Panc1 (cell line): ENCODE data around the gene SHISAL1. TPM values are rescaled to one million over a fixed set of nuclear protein-coding genes. Genes with fewer than 3 reads are reported as not detected.

Experiments
- ATAC-seq: fragments of 200-7000 bp; cut with Tn5 transposase; 2 replicates; pipeline ENCODE4 v1.9.1; 2020; ENCODE audit warnings: mild to moderate bottlenecking, moderate library complexity
- BruUV-seq: library from RNA; stranded (reverse); fragments of 400-500 nt; replicated peaks from 2 replicates; lab custom pipeline; 2021; lab: Mats Ljungman, UMichigan
- CTCF ChIA-PET: fragments of 300-600 bp; sonication (Branson Sonifier 250); formaldehyde crosslinking; loops from one replicate; lab custom pipeline; 2022; ENCODE audit warnings: antibody characterized with exemption; lab: Charles Lee
- POLR2A ChIA-PET: fragments of 300-600 bp; sonication (Branson Sonifier 250); formaldehyde crosslinking; loops from one replicate; lab custom pipeline; 2022; ENCODE audit warnings: antibody characterized with exemption; lab: Charles Lee
- DNase-seq: peaks from one replicate; pipeline ENCODE4 v3.0.0-alpha.2; 2010; ENCODE audit warnings: low read depth, low spot score
- H3K27ac ChIP-seq: 2 replicates; pipeline ENCODE4 v1.5.1; 2011; ENCODE audit warnings: mild to moderate bottlenecking, low read length, inconsistent platforms
- H3K27me3 ChIP-seq: fragments of 200-500 bp; sonication (Bioruptor generic); 2 replicates; pipeline ENCODE4 v1.6.0; 2014; ENCODE audit warnings: low read length, inconsistent platforms; ENCODE audit not compliant: control insufficient read depth, insufficient read depth
- H3K36me3 ChIP-seq: fragments of 200-500 bp; sonication (Bioruptor generic); 2 replicates; pipeline ENCODE4 v1.5.1; 2014; ENCODE audit warnings: inconsistent platforms, mild to moderate bottlenecking, low read length, moderate library complexity; ENCODE audit not compliant: control insufficient read depth, insufficient read depth
- H3K4me1 ChIP-seq: 2 replicates; pipeline ENCODE4 v1.5.1; 2011; ENCODE audit warnings: inconsistent platforms, mild to moderate bottlenecking, low read length, moderate library complexity; ENCODE audit not compliant: control insufficient read depth, insufficient read depth
- H3K4me3 ChIP-seq, 2 experiments: 2 replicates each; pipeline ENCODE4 v1.5.1; 2011 to 2012; ENCODE audit warnings: low read depth in 2 of 2, low read length in 2 of 2, mild to moderate bottlenecking in 2 of 2, inconsistent platforms in 1 of 2, moderate library complexity in 1 of 2
- H3K9me3 ChIP-seq: fragments of 200-500 bp; sonication (Bioruptor generic); 2 replicates; pipeline ENCODE4 v1.5.1; 2014; ENCODE audit warnings: low read depth, mild to moderate bottlenecking, inconsistent platforms, low read length, moderate library complexity; ENCODE audit not compliant: control insufficient read depth, insufficient read depth
- CTCF ChIP-seq: fragments of 450-650 bp; IDR thresholded peaks from 2 replicates; pipeline ENCODE4 v1.5.1; 2017; ENCODE audit warnings: mild to moderate bottlenecking
- POLR2AphosphoS5 ChIP-seq: IDR thresholded peaks from 2 replicates; pipeline ENCODE4 v1.6.1; 2012; ENCODE audit warnings: mild to moderate bottlenecking, low read depth, low read length, moderate library complexity
- REST ChIP-seq, 2 experiments: IDR thresholded peaks; 2 replicates each; pipeline ENCODE4 v1.6.1; 2011 to 2012; ENCODE audit warnings: low read depth in 2 of 2, control low read depth in 1 of 2, low read length in 1 of 2, mild to moderate bottlenecking in 1 of 2, moderate library complexity in 1 of 2; ENCODE audit not compliant: insufficient read depth in 1 of 2
- SIN3A ChIP-seq: IDR thresholded peaks from 2 replicates; pipeline ENCODE4 v1.6.1; 2012; ENCODE audit warnings: low read depth, mild to moderate bottlenecking, low read length, moderate library complexity, borderline replicate concordance; ENCODE audit not compliant: insufficient read depth
- TCF7L2 ChIP-seq: IDR thresholded peaks from 2 replicates; pipeline ENCODE4 v1.6.1; 2011; ENCODE audit warnings: mild to moderate bottlenecking, low read depth, low read length, inconsistent platforms
- in situ Hi-C: cut with HindIII; loops from 2 replicates; pipeline ENCODE4 v1.10.0; 2016; ENCODE audit warnings: low sequenced_read_pairs, low pct_unique_long_range_greater_than_20kb
- intact Hi-C: fragments of 100-400 bp; cut with micrococcal nuclease; formaldehyde crosslinking; loops from one replicate; pipeline ENCODE4 v1.10.0; 2022; ENCODE audit not compliant: unreplicated experiment
- total RNA-seq: library from RNA; stranded (reverse); gene quantifications from one replicate; pipeline ENCODE4 v1.2.1, GENCODE V29; 2021; ENCODE audit not compliant: unreplicated experiment

The SHISAL1 gene
- total RNA-seq, 1 experiment from 2014 or later: 1.2 TPM

GRCh38 chr22:44357966-44358465 is 45.3 kb upstream of the SHISAL1 start:
- DNase-seq (no peak), ATAC-seq (no peak)
- POLR2A ChIA-PET: interaction anchor here (0.5 kb wide), 1 partner anchor 390 kb away, joined by 9 read pairs; no protein-coding TSS in a partner anchor
- no TSS peak for BruUV-seq
- in situ Hi-C loops (no loop called here), intact Hi-C loops (no loop called here)
- TF ChIP-seq TCF7L2 (no peak), SIN3A (no peak), CTCF (no peak), POLR2AphosphoS5 (no peak), REST (IDR thresholded peaks at IDR 0.05; ENCODE audit: insufficient read depth in 1 of 2, low read depth in 2 of 2, low read length in 1 of 2) (no peak)
- H3K27me3 ChIP-seq: no peaks in the 10 kb centered on the region
- H3K36me3 ChIP-seq: no peaks in the 10 kb centered on the region
- H3K9me3 ChIP-seq: no peaks in the 10 kb centered on the region
- CTCF ChIA-PET: no interaction called here
- H3K27ac ChIP-seq: no peak overlapping the region
- no peak overlapping the region for H3K4me3 ChIP-seq
- peaks cover 8% of the 10 kb centered on the region; the same call in 1 of the 2 replicates for H3K4me1 ChIP-seq

GRCh38 chr22:44357296-44357965 is 44.7 kb upstream of the SHISAL1 start:
- in situ Hi-C loops: no loop called here
- no peak for DNase-seq

More at GRCh38 chr22:44357296-44357965, 44.7 kb upstream of the SHISAL1 start:
- ATAC-seq: no peak
- intact Hi-C loops: no loop called here
- ChIA-PET CTCF (no interaction called here), POLR2A (interaction anchor here (0.5 kb wide), 1 partner anchor 389 kb away, joined by 9 read pairs; no protein-coding TSS in a partner anchor)
- no peaks in the 10 kb centered on the region for H3K27me3 ChIP-seq
- TF ChIP-seq SIN3A: no peak
- no peak for TF ChIP-seq POLR2AphosphoS5
- TF ChIP-seq REST (IDR thresholded peaks at IDR 0.05; ENCODE audit: insufficient read depth in 1 of 2, low read depth in 2 of 2, low read length in 1 of 2): no peak
- TF ChIP-seq TCF7L2: no peak
- no peak for TF ChIP-seq CTCF
- peaks cover 3% of the 10 kb centered on the region; the same call in 1 of the 2 replicates for H3K4me1 ChIP-seq
- no TSS peak for BruUV-seq
- no peak overlapping the region for H3K4me3 ChIP-seq
- no peaks in the 10 kb centered on the region for H3K9me3 ChIP-seq
- no peaks in the 10 kb centered on the region for H3K36me3 ChIP-seq
- no peak overlapping the region for H3K27ac ChIP-seq
